HepG2 (cell line): ENCODE data around the gene RASL10A. TPM values are rescaled to one million over a fixed set of nuclear protein-coding genes. Genes with fewer than 3 reads are reported as not detected.

Experiments used
- ATAC-seq: fragments of 200-7000 bp; cut with Tn5 transposase; 3 replicates; pipeline ENCODE4 v1.9.1; 2020; ENCODE audit warnings: mild to moderate bottlenecking, moderate library complexity
- BruUV-seq: library from RNA; stranded (reverse); fragments of 400-500 nt; replicated peaks from 2 replicates; lab custom pipeline; 2021; lab: Mats Ljungman, UMichigan
- CTCF ChIA-PET: fragments of 300-600 bp; formaldehyde crosslinking; extraction: SDS; loops from one replicate; lab custom pipeline; 2021; ENCODE audit warnings: low total read pairs, inconsistent platforms, low intra/inter-chr PET ratio; lab: Yijun Ruan, JAX
- POLR2A ChIA-PET: fragments of 350-600 bp; sonication (Branson Sonifier 250); formaldehyde crosslinking; loops from one replicate; lab custom pipeline; 2020; ENCODE audit warnings: antibody characterized with exemption, inconsistent platforms; lab: Yijun Ruan, JAX
- DNase-seq: peaks from one replicate; pipeline ENCODE4 v3.0.0-alpha.2; 2015; ENCODE audit warnings: low spot score
- FAIRE-seq: peaks from 3 replicates; lab custom pipeline; 2011; peaks lifted over from hg19 to GRCh38; lab: Jason Lieb, UNC
- H2AFZ ChIP-seq: one replicate; pipeline ENCODE4 v1.6.1; 2011; ENCODE audit warnings: low read length, inconsistent platforms
- H3K27ac ChIP-seq: fragments of 300-600 bp; 3 replicates; pipeline ENCODE4 v1.8.0; 2011; ENCODE audit warnings: mixed run types, mild to moderate bottlenecking, mixed read lengths, low read length, inconsistent platforms; ENCODE audit not compliant: insufficient read depth; ENCODE audit errors: extremely low read length
- H3K27me3 ChIP-seq, 2 experiments: fragments of 200-600 bp in 1 of 2; 2 replicates in 1 of 2; 3 replicates in 1 of 2; pipeline versions ENCODE4 v1.6.0 to v1.8.0; 2011; ENCODE audit warnings: low read length in 2 of 2, mild to moderate bottlenecking in 2 of 2, moderate library complexity in 2 of 2, inconsistent platforms in 1 of 2; ENCODE audit not compliant: insufficient read depth in 2 of 2, control insufficient read depth in 1 of 2
- H3K36me3 ChIP-seq, 2 experiments: fragments of 200-600 bp in 1 of 2; replicated peaks in 1 of 2; 2 replicates in 1 of 2; 3 replicates in 1 of 2; pipeline versions ENCODE4 v1.5.1 to v1.8.0; 2011; ENCODE audit warnings: low read length in 2 of 2, inconsistent platforms in 1 of 2; ENCODE audit not compliant: insufficient read depth in 2 of 2, control insufficient read depth in 1 of 2
- H3K4me1 ChIP-seq: 2 replicates; pipeline ENCODE4 v1.5.1; 2012; ENCODE audit warnings: low read length, inconsistent platforms; ENCODE audit not compliant: insufficient read depth
- H3K4me2 ChIP-seq: 2 replicates; pipeline ENCODE4 v1.6.0; 2011; ENCODE audit warnings: low read depth, low read length, inconsistent platforms
- H3K4me3 ChIP-seq, 3 experiments: fragments of 200-600 bp in 1 of 3; sonication (generic), shearing (Covaris generic) in 1 of 3; replicated peaks in 1 of 3; 2 replicates each; pipeline ENCODE4 v1.5.1; 2011 to 2016; ENCODE audit warnings: low read length in 3 of 3, inconsistent platforms in 2 of 3, low read depth in 2 of 3, mild to moderate bottlenecking in 2 of 3, control low read depth in 1 of 3, mixed read lengths in 1 of 3; ENCODE audit not compliant: insufficient read depth in 1 of 3
- H3K79me2 ChIP-seq: one replicate; pipeline ENCODE4 v1.6.1; 2011; ENCODE audit warnings: low read length, inconsistent platforms; ENCODE audit not compliant: insufficient read depth
- H3K9ac ChIP-seq: 2 replicates; pipeline ENCODE4 v1.6.0; 2011; ENCODE audit warnings: mild to moderate bottlenecking, low read depth, low read length, inconsistent platforms; ENCODE audit not compliant: insufficient read depth
- H3K9me3 ChIP-seq: 2 replicates; pipeline ENCODE4 v1.5.1; 2012; ENCODE audit warnings: mild to moderate bottlenecking, low read length
- H4K20me1 ChIP-seq: 2 replicates; pipeline ENCODE4 v1.6.0; 2011; ENCODE audit warnings: inconsistent platforms, mild to moderate bottlenecking, low read length, moderate library complexity; ENCODE audit not compliant: insufficient read depth
- FOSL2 ChIP-seq: sonication (generic); formaldehyde crosslinking; IDR thresholded peaks from 2 replicates; pipeline ENCODE4 v1.4.0; 2020; ENCODE audit warnings: missing genetic modification reagents
- FOXA1 ChIP-seq, 2 experiments: fragments of 450-650 bp in 1 of 2; sonication (generic) in 1 of 2; formaldehyde crosslinking in 1 of 2; IDR thresholded peaks; 2 replicates each; pipeline versions ENCODE4 v1.4.0 to v1.6.1; 2016 to 2020; ENCODE audit warnings: missing genetic modification reagents in 1 of 2
- FOXA3 ChIP-seq: IDR thresholded peaks from 2 replicates; pipeline ENCODE4 v1.6.1; 2016; ENCODE audit warnings: missing genetic modification reagents, missing compliant biosample characterization
- GATAD2A ChIP-seq: IDR thresholded peaks from 2 replicates; pipeline ENCODE4 v1.6.1; 2016
- HDAC2 ChIP-seq: sonication (generic); formaldehyde crosslinking; IDR thresholded peaks from 2 replicates; pipeline ENCODE4 v1.4.0; 2020; ENCODE audit warnings: missing genetic modification reagents
- MLX ChIP-seq: IDR thresholded peaks from 2 replicates; pipeline ENCODE4 v1.6.1; 2016
- SOX13 ChIP-seq, 3 experiments: fragments of 450-650 bp in 1 of 3; sonication (generic) in 1 of 3; formaldehyde crosslinking in 1 of 3; IDR thresholded peaks in 2 of 3; conservative IDR thresholded peaks in 1 of 3; 2 replicates each; pipeline versions ENCODE4 v1.5.0 to v1.6.1; 2016 to 2020; ENCODE audit warnings: antibody characterized with exemption in 1 of 3, mild to moderate bottlenecking in 1 of 3, missing compliant biosample characterization in 1 of 3, missing genetic modification reagents in 1 of 3, moderate library complexity in 1 of 3
- ZNF143 ChIP-seq: sonication (generic); formaldehyde crosslinking; IDR thresholded peaks from 2 replicates; pipeline ENCODE4 v1.4.0; 2020; ENCODE audit warnings: missing genetic modification reagents
- WGBS: methylation state at CpG from one replicate; pipeline ENCODE4 v1.1.6; 2017; ENCODE audit warnings: low lambda C conversion rate; 5-methylcytosine and 5-hydroxymethylcytosine counted together
- in situ Hi-C: cut with HindIII; loops from 2 replicates; pipeline ENCODE4 v1.10.0; 2017; ENCODE audit warnings: low pct_unique_long_range_greater_than_20kb; ENCODE audit not compliant: extremely low pct_ligation_motif_present
- intact Hi-C: fragments of 100-400 bp; cut with micrococcal nuclease; formaldehyde crosslinking; loops from one replicate; pipeline ENCODE4 v1.10.0; 2022; ENCODE audit not compliant: unreplicated experiment
- polyA plus RNA-seq, 8 experiments: library from polyadenylated mRNA; depleted of rRNA in 3 of 8; stranded (reverse) in 7 of 8; unstranded in 1 of 8; fragments of >200 nt; fragmentation: Illumina TruSeq in 4 of 8; extraction: Trizol in 4 of 8; gene quantifications; 2 replicates each; pipeline versions ENCODE4 v1.2.1 to v1.2.3, GENCODE V29; 2011 to 2016; ENCODE audit warnings: low read depth in 4 of 8, missing spikeins in 1 of 8, mixed read lengths in 1 of 8; ENCODE audit not compliant: insufficient read depth in 1 of 8
- total RNA-seq, 5 experiments: library from RNA; depleted of rRNA; stranded (reverse); fragments of >200 nt; fragmentation: Illumina TruSeq; extraction: Trizol; gene quantifications; 2 replicates each; pipeline ENCODE4 v1.2.3, GENCODE V29; 2016; ENCODE audit warnings: low read depth in 1 of 5
- TF ChIP-seq, protein P1 (sequence below): sonication (generic); formaldehyde crosslinking; IDR thresholded peaks from 2 replicates; pipeline ENCODE4 v1.4.0; 2020; ENCODE audit warnings: missing genetic modification reagents
- TF ChIP-seq, protein P2 (sequence below): sonication (generic); formaldehyde crosslinking; IDR thresholded peaks from 2 replicates; pipeline ENCODE4 v1.4.0; 2020; ENCODE audit warnings: mild to moderate bottlenecking, missing genetic modification reagents

The RASL10A gene
- total and polyA plus RNA-seq, 2 of the 13 experiments (the other 11 are each of a cell fraction or from before 2014, with no cell fraction given): 0.05 to 0.22 TPM

GRCh38 chr22:29334696-29335344 lies 19.3 kb upstream of the RASL10A start:
- intact Hi-C loops: no loop called here
- Histone ChIP-seq H3K36me3 (peaks cover 16 to 39% of the 10 kb centered on the region in 2 experiments), H3K27me3 (no peaks in the 10 kb centered on the region), H4K20me1 (no peaks in the 10 kb centered on the region), H3K9ac (no peak overlapping the region), H3K9me3 (no peaks in the 10 kb centered on the region), H3K79me2 (no peaks in the 10 kb centered on the region), H3K27ac (no peak overlapping the region), H3K4me1 (peaks cover 14% of the 10 kb centered on the region), H3K4me3 (no peak overlapping the region), H3K4me2 (0 out of 2 replicates have a peak overlapping the region, but pooled peaks have one; percentile 3), H2AFZ (no peak overlapping the region)
- POLR2A ChIA-PET: no interaction called here
- FAIRE-seq (peak; percentile 37), ATAC-seq (peak; percentile 73), DNase-seq (peak; percentile 43)
- no TSS peak for BruUV-seq
- WGBS: 82% methylated on average over 6 of the region's 12 CpGs
- TF ChIP-seq FOSL2 (0 out of 2 replicates have a peak, but pooled peaks have one; percentile 15), FOXA3 (CRISPR knock-in tag) (peak; percentile 53; the same call in 1 of the 2 replicates), GATAD2A (CRISPR knock-in tag) (0 out of 2 replicates have a peak, but pooled peaks have one; percentile 10), SOX13 (IDR thresholded peaks at IDR 0.05) (no peak), SOX13 (CRISPR knock-in tag; conservative IDR thresholded peaks at IDR 0.05 in 1 of 2, IDR thresholded peaks at IDR 0.05 in 1 of 2) (peak in 1 of 2 experiments; percentile 14; a peak in 1 of 4 replicates), ZNF143 (no peak), MLX (no peak), HDAC2 (0 out of 2 replicates have a peak, but pooled peaks have one; percentile 26), FOXA1 (IDR thresholded peaks at IDR 0.05) (no peak), FOXA1 (CRISPR knock-in tag; IDR thresholded peaks at IDR 0.05) (peak; percentile 31; the same call in 1 of the 2 replicates)
- TF ChIP-seq, protein P1, sequence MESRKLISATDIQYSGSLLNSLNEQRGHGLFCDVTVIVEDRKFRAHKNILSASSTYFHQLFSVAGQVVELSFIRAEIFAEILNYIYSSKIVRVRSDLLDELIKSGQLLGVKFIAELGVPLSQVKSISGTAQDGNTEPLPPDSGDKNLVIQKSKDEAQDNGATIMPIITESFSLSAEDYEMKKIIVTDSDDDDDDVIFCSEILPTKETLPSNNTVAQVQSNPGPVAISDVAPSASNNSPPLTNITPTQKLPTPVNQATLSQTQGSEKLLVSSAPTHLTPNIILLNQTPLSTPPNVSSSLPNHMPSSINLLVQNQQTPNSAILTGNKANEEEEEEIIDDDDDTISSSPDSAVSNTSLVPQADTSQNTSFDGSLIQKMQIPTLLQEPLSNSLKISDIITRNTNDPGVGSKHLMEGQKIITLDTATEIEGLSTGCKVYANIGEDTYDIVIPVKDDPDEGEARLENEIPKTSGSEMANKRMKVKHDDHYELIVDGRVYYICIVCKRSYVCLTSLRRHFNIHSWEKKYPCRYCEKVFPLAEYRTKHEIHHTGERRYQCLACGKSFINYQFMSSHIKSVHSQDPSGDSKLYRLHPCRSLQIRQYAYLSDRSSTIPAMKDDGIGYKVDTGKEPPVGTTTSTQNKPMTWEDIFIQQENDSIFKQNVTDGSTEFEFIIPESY (CRISPR knock-in tag): peak; percentile 81
- TF ChIP-seq, protein P2, sequence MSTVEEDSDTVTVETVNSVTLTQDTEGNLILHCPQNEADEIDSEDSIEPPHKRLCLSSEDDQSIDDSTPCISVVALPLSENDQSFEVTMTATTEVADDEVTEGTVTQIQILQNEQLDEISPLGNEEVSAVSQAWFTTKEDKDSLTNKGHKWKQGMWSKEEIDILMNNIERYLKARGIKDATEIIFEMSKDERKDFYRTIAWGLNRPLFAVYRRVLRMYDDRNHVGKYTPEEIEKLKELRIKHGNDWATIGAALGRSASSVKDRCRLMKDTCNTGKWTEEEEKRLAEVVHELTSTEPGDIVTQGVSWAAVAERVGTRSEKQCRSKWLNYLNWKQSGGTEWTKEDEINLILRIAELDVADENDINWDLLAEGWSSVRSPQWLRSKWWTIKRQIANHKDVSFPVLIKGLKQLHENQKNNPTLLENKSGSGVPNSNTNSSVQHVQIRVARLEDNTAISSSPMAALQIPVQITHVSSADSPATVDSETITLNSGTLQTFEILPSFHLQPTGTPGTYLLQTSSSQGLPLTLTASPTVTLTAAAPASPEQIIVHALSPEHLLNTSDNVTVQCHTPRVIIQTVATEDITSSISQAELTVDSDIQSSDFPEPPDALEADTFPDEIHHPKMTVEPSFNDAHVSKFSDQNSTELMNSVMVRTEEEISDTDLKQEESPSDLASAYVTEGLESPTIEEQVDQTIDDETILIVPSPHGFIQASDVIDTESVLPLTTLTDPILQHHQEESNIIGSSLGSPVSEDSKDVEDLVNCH: no peak
- CTCF ChIA-PET: no interaction called here
- in situ Hi-C loops: no loop called here
